Measurements from ENCODE around the gene JADE1. TPM values are rescaled to one million over a fixed set of nuclear protein-coding genes. Genes with fewer than 3 reads are reported as not detected.

JADE1 gene
- total RNA-seq, 5 donors from 2014 or later (not counting 1 experiment from before 2014, with no cell fraction given) = 51.3 to 63.0 (median 56.6) TPM

DNA sequence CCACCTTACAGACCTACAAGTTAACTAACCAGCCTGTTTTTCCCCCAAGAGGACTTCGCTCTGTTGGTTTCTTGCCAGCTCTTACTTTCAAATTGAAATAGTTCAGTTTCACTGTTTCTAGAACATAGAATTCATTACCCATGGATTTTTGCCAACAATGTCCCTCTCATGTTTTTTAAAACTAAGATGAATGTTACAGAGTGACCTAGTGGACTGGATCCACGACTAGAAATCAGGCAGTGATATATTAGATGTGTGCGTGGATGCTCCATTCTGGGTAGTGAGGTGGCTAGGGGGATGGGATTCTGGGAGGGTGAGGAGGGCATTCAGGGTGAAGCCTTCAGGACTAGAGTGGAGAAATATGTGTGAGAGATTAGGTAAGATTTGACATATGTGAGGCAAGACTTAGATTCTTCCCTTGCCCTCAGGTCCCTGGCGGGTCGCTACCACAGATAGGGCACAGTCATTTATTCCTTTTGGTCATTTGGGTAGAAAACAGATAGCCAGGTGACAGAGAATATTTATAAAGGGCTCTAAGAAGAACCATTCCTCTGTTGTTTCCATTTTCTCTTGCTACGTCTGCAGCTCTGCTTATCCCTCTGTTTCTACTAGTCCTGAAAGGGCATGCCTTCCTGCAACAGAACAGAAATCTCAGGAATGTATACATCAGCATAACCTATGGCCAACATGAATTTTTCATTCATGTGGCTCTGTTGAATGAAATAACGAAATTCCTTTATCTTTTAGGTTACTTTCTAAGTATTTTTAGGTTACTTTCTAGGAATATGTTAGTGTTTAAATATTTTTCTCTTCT lies 15.4 kb upstream of the JADE1 start:
- ATAC-seq (replicated peaks in 1 of 4) (no peak), DNase-seq (no peak)
- no peaks in the 10 kb centered on the region for H3K27me3 Mint-ChIP-seq
- no peak overlapping the region for H3K4me3 ChIP-seq (ENCODE audit: control insufficient read depth in 1 of 2, extremely low read depth in 1 of 2, low read length in 1 of 2)
- no peaks in the 10 kb centered on the region for H3K9me3 ChIP-seq
- no peaks in the 10 kb centered on the region for H3K4me1 Mint-ChIP-seq
- no peaks in the 10 kb centered on the region for H3K36me3 ChIP-seq (ENCODE audit: control insufficient read depth in 2 of 2, extremely low read depth in 1 of 2, insufficient read depth in 1 of 2, low read length in 1 of 2)
- no peaks in the 10 kb centered on the region for H3K27me3 ChIP-seq (replicated peaks in 1 of 2; ENCODE audit: control insufficient read depth in 2 of 2, extremely low read depth in 1 of 2, insufficient read depth in 2 of 2, low read length in 1 of 2)
- H3K4me1 ChIP-seq (ENCODE audit: control insufficient read depth in 1 of 2, extremely low read depth in 1 of 2, insufficient read depth in 2 of 2, low read length in 2 of 2) = no peaks in the 10 kb centered on the region
- no peak overlapping the region for H3K27ac ChIP-seq (ENCODE audit: low read length)
- H3K9me3 Mint-ChIP-seq = no peaks in the 10 kb centered on the region
- CTCF ChIA-PET = no interaction called here
- POLR2A ChIA-PET = no interaction called here
- H3K36me3 Mint-ChIP-seq = no peaks in the 10 kb centered on the region
- WGBS (ENCODE audit: insufficient coverage) = 63% methylated on average over 2 of the region's 7 CpGs
- H3K4me3 Mint-ChIP-seq = no peak overlapping the region
- H3K27ac Mint-ChIP-seq = no peak overlapping the region

GRCh38 chr4:128796934-128797333 lies 12.6 kb upstream of the JADE1 start:
- Histone ChIP-seq H3K9me3 (no peaks in the 10 kb centered on the region), H3K4me1 (ENCODE audit: control insufficient read depth in 1 of 2, extremely low read depth in 1 of 2, insufficient read depth in 2 of 2, low read length in 2 of 2) (no peaks in the 10 kb centered on the region), H3K36me3 (ENCODE audit: control insufficient read depth in 2 of 2, extremely low read depth in 1 of 2, insufficient read depth in 1 of 2, low read length in 1 of 2) (no peaks in the 10 kb centered on the region), H3K27me3 (replicated peaks in 1 of 2; ENCODE audit: control insufficient read depth in 2 of 2, extremely low read depth in 1 of 2, insufficient read depth in 2 of 2, low read length in 1 of 2) (no peaks in the 10 kb centered on the region), H3K4me3 (ENCODE audit: control insufficient read depth in 1 of 2, extremely low read depth in 1 of 2, low read length in 1 of 2) (no peak overlapping the region), H3K27ac (ENCODE audit: low read length) (no peak overlapping the region)
- Mint-ChIP-seq H3K4me1 (no peaks in the 10 kb centered on the region), H3K36me3 (no peaks in the 10 kb centered on the region), H3K9me3 (no peaks in the 10 kb centered on the region), H3K27ac (no peak overlapping the region), H3K4me3 (no peak overlapping the region), H3K27me3 (no peaks in the 10 kb centered on the region)
- no peak for DNase-seq
- WGBS (ENCODE audit: insufficient coverage) = no CpG with 5 or more reads among the region's 3 CpGs
- ChIA-PET POLR2A (no interaction called here), CTCF (no interaction called here)
- no peak for ATAC-seq (replicated peaks in 1 of 4)

DNA sequence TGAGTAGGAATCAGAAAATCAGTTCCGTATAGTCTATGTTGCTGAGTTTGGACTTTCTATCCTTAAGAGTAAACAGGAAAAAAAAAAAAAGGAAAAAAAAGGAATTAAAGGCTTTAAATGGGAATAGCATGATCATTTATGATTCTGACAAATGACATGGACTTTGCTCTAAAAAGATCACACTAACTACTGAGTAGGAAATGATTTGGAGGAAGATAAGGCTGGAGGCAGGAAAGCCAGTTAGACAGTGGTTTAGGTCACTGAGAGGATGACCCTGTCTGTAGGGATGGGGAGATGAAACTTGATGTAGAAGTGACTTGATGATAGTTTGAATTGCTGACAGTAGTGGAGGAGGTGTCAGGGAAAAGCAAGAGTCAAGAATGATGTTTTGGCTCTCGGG lies 9.2 kb upstream of the JADE1 start:
- Histone ChIP-seq H3K9me3 (no peaks in the 10 kb centered on the region), H3K4me3 (ENCODE audit: control insufficient read depth in 1 of 2, extremely low read depth in 1 of 2, low read length in 1 of 2) (no peak overlapping the region), H3K27me3 (replicated peaks in 1 of 2; ENCODE audit: control insufficient read depth in 2 of 2, extremely low read depth in 1 of 2, insufficient read depth in 2 of 2, low read length in 1 of 2) (no peaks in the 10 kb centered on the region), H3K36me3 (ENCODE audit: control insufficient read depth in 2 of 2, extremely low read depth in 1 of 2, insufficient read depth in 1 of 2, low read length in 1 of 2) (no peaks in the 10 kb centered on the region), H3K4me1 (ENCODE audit: control insufficient read depth in 1 of 2, extremely low read depth in 1 of 2, insufficient read depth in 2 of 2, low read length in 2 of 2) (peaks cover 0 to 11% of the 10 kb centered on the region in 2 experiments), H3K27ac (ENCODE audit: low read length) (no peak overlapping the region)
- Mint-ChIP-seq H3K9me3 (no peaks in the 10 kb centered on the region), H3K4me1 (peaks cover 0 to 9% (median 2%) of the 10 kb centered on the region in 3 donors), H3K27me3 (no peaks in the 10 kb centered on the region), H3K36me3 (no peaks in the 10 kb centered on the region), H3K27ac (no peak overlapping the region), H3K4me3 (no peak overlapping the region)
- ChIA-PET CTCF (no interaction called here), POLR2A (no interaction called here)
- DNase-seq (no peak), ATAC-seq (replicated peaks in 1 of 4) (no peak)
- WGBS (ENCODE audit: insufficient coverage) = 82% methylated on average over 2 of the region's 2 CpGs

- POLR2A ChIA-PET = no interaction called here
- no peak overlapping the region for H3K27ac Mint-ChIP-seq
- H3K36me3 ChIP-seq (ENCODE audit: control insufficient read depth in 2 of 2, extremely low read depth in 1 of 2, insufficient read depth in 1 of 2, low read length in 1 of 2) = no peaks in the 10 kb centered on the region
- no peaks in the 10 kb centered on the region for H3K9me3 Mint-ChIP-seq
- no peak overlapping the region for H3K27ac ChIP-seq (ENCODE audit: low read length)
- H3K36me3 Mint-ChIP-seq = no peaks in the 10 kb centered on the region
- peaks cover 0 to 9% (median 2%) of the 10 kb centered on the region in 3 donors for H3K4me1 Mint-ChIP-seq
- H3K9me3 ChIP-seq = no peaks in the 10 kb centered on the region
- CTCF ChIA-PET = no interaction called here
- no peak overlapping the region for H3K4me3 ChIP-seq (ENCODE audit: control insufficient read depth in 1 of 2, extremely low read depth in 1 of 2, low read length in 1 of 2)
- peaks cover 0 to 11% of the 10 kb centered on the region in 2 experiments for H3K4me1 ChIP-seq (ENCODE audit: control insufficient read depth in 1 of 2, extremely low read depth in 1 of 2, insufficient read depth in 2 of 2, low read length in 2 of 2)
- ATAC-seq (replicated peaks in 1 of 4) (no peak), DNase-seq (no peak)
- no peaks in the 10 kb centered on the region for H3K27me3 Mint-ChIP-seq
- H3K4me3 Mint-ChIP-seq = no peak overlapping the region
- WGBS (ENCODE audit: insufficient coverage) = 83% methylated on average over 2 of the region's 3 CpGs
- no peaks in the 10 kb centered on the region for H3K27me3 ChIP-seq (replicated peaks in 1 of 2; ENCODE audit: control insufficient read depth in 2 of 2, extremely low read depth in 1 of 2, insufficient read depth in 2 of 2, low read length in 1 of 2)
Measured at GRCh38 chr4:128800701-128801284, 8.7 kb upstream of the JADE1 start.

DNA sequence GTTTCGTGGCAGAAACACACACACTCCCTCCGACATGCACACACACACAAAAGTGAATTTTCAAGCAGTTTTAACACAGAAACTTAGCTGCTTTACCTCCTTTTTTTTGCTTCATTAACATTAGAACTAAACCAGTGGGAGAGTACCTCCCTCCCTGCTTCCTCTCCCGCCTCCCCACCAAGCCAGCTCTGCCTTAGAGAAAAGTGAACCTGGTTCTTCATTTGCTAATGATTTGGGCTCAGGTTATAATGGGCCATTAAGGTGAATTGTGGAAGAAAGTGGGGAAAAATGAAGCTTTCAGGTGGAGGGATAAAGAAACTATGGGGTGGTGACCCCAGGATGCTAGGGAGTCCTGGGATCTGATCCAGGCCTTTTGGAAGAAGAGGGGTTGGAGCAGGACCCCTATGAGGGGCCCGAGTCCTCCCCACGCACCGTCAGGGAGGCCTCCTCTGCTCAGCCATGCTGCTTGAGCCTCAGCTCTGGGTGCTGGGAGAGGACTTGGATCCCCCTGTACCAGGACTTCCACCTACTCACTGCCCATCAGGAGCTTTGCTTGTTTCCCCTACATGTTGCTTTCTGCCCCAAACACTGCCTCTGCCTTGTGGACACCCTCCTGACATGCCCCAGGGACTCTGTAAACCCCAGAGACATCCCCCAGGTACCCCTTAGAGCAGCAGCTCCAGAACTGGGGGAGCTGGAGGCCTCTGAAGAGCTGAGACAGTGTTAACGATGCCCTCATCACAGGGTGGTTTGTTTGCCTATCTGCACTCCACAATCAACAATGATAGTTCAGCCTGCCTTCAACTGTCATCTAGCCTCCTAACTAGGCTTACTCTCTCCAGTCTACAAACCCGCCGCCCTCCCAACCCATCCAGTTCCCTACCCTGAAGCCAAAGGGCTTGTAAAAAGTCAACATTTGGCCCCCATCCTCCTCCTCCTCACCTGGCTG lies 6.5 kb upstream of the JADE1 start:
- no peak overlapping the region for H3K27ac Mint-ChIP-seq
- ATAC-seq (replicated peaks in 1 of 4) = peak in 3 of 4 experiments; percentile 32 to 45 (median 34)
- no peaks in the 10 kb centered on the region for H3K36me3 Mint-ChIP-seq
- no peaks in the 10 kb centered on the region for H3K27me3 Mint-ChIP-seq
- Histone ChIP-seq H3K27ac (ENCODE audit: low read length) (peak overlapping the region; percentile 42), H3K4me1 (ENCODE audit: control insufficient read depth in 1 of 2, extremely low read depth in 1 of 2, insufficient read depth in 2 of 2, low read length in 2 of 2) (peaks cover 0 to 11% of the 10 kb centered on the region in 2 experiments), H3K9me3 (no peaks in the 10 kb centered on the region), H3K36me3 (ENCODE audit: control insufficient read depth in 2 of 2, extremely low read depth in 1 of 2, insufficient read depth in 1 of 2, low read length in 1 of 2) (no peaks in the 10 kb centered on the region), H3K4me3 (ENCODE audit: control insufficient read depth in 1 of 2, extremely low read depth in 1 of 2, low read length in 1 of 2) (no peak overlapping the region), H3K27me3 (replicated peaks in 1 of 2; ENCODE audit: control insufficient read depth in 2 of 2, extremely low read depth in 1 of 2, insufficient read depth in 2 of 2, low read length in 1 of 2) (no peaks in the 10 kb centered on the region)
- H3K4me1 Mint-ChIP-seq = peaks cover 0 to 9% (median 2%) of the 10 kb centered on the region in 3 donors
- ChIA-PET POLR2A (interaction anchor here in 1 of 2 donors (1.2 kb wide), 1 partner anchor 52 kb away, joined by 3 read pairs; no protein-coding TSS in a partner anchor), CTCF (interaction anchor here in 1 of 2 donors (1.0 kb wide), 1 partner anchor 20 kb away, joined by 3 read pairs; no protein-coding TSS in a partner anchor)
- peak overlapping the region in 2 of 3 donors; percentile 22 to 26 for H3K4me3 Mint-ChIP-seq
- WGBS (ENCODE audit: insufficient coverage) = 81% methylated on average over 6 of the region's 9 CpGs
- H3K9me3 Mint-ChIP-seq = no peaks in the 10 kb centered on the region
- peak in 1 of 35 experiments; percentile 14 for DNase-seq

- Mint-ChIP-seq H3K36me3 (no peaks in the 10 kb centered on the region), H3K4me3 (peak overlapping the region in 2 of 3 donors; percentile 22 to 26), H3K9me3 (no peaks in the 10 kb centered on the region), H3K27ac (no peak overlapping the region), H3K4me1 (peaks cover 0 to 9% (median 2%) of the 10 kb centered on the region in 3 donors), H3K27me3 (no peaks in the 10 kb centered on the region)
- DNase-seq = peak in 8 of 35 experiments; percentile 5 to 58 (median 12)
- POLR2A ChIA-PET = no interaction called here
- Histone ChIP-seq H3K4me1 (ENCODE audit: control insufficient read depth in 1 of 2, extremely low read depth in 1 of 2, insufficient read depth in 2 of 2, low read length in 2 of 2) (peaks cover 0 to 11% of the 10 kb centered on the region in 2 experiments), H3K27ac (ENCODE audit: low read length) (peak overlapping the region; percentile 42), H3K36me3 (ENCODE audit: control insufficient read depth in 2 of 2, extremely low read depth in 1 of 2, insufficient read depth in 1 of 2, low read length in 1 of 2) (no peaks in the 10 kb centered on the region), H3K9me3 (no peaks in the 10 kb centered on the region), H3K4me3 (ENCODE audit: control insufficient read depth in 1 of 2, extremely low read depth in 1 of 2, low read length in 1 of 2) (peak overlapping the region in 1 of 2 donors; percentile 6), H3K27me3 (replicated peaks in 1 of 2; ENCODE audit: control insufficient read depth in 2 of 2, extremely low read depth in 1 of 2, insufficient read depth in 2 of 2, low read length in 1 of 2) (no peaks in the 10 kb centered on the region)
- CTCF ChIA-PET = interaction anchor here in 1 of 2 donors (0.9 to 1.0 kb wide), 2 partner anchors 11 to 58 kb away, joined by 3 read pairs; no protein-coding TSS in a partner anchor
- WGBS (ENCODE audit: insufficient coverage) = 31% methylated on average over 2 of the region's 2 CpGs
- peak in 3 of 4 experiments; percentile 71 to 89 (median 85) for ATAC-seq (replicated peaks in 1 of 4)
Measured at GRCh38 chr4:128803783-128804182, 5.7 kb upstream of the JADE1 start.
